Heart right ventricle (tissue), 16 donors: ENCODE data around the gene SORD. TPM values are rescaled to one million over a fixed set of nuclear protein-coding genes. Genes with fewer than 3 reads are reported as not detected.
"Not testable (repeated sequence)": the region's sequence is repeated elsewhere in the genome, so short reads cannot be mapped to it uniquely, and the experiment has no call there.

Experiments
- ATAC-seq, 8 donors: fragments of 200-7000 bp; cut with Tn5 transposase; one replicate each; pipeline ENCODE4 v1.9.1; 2020; ENCODE audit warnings: mild to moderate bottlenecking in 8 of 8, moderate library complexity in 8 of 8, moderate number of reproducible peaks in 1 of 8
- DNase-seq, 2 donors: peaks; one replicate each; pipeline ENCODE4 v3.0.0-alpha.2; 2020
- H3K27ac ChIP-seq, 10 donors: fragments of 200-600 bp; sonication (generic) in 2 of 10; one replicate each; pipeline versions ENCODE4 v1.5.0 to v1.8.0; 2020 to 2022; ENCODE audit warnings: mild to moderate bottlenecking in 3 of 10
- H3K27me3 ChIP-seq, 7 donors: fragments of 200-600 bp; one replicate each; pipeline ENCODE4 v1.8.0; 2021 to 2022; ENCODE audit warnings: mild to moderate bottlenecking in 2 of 7
- H3K36me3 ChIP-seq, 9 donors: fragments of 200-600 bp; sonication (generic) in 1 of 9; one replicate each; pipeline versions ENCODE4 v1.5.0 to v1.8.0; 2020 to 2022; ENCODE audit warnings: mild to moderate bottlenecking in 2 of 9
- H3K4me1 ChIP-seq, 9 donors: fragments of 200-600 bp; sonication (generic) in 1 of 9; one replicate each; pipeline versions ENCODE4 v1.5.0 to v1.8.0; 2020 to 2022; ENCODE audit warnings: mild to moderate bottlenecking in 4 of 9
- H3K4me3 ChIP-seq, 10 donors: fragments of 200-600 bp; sonication (generic) in 2 of 10; one replicate each; pipeline versions ENCODE4 v1.5.0 to v1.8.0; 2020 to 2022; ENCODE audit warnings: mild to moderate bottlenecking in 7 of 10, moderate library complexity in 2 of 10
- H3K9me3 ChIP-seq, 11 donors: fragments of 200-600 bp in 10 of 11; sonication (generic) in 2 of 11; one replicate each; pipeline versions ENCODE4 v1.5.0 to v1.8.0; 2013 to 2022; ENCODE audit warnings: mild to moderate bottlenecking in 2 of 11, control low read depth in 1 of 11, moderate library complexity in 1 of 11
- WGBS, 2 donors: extraction: QIAGEN DNeasy Blood & Tissue Kit; methylation state at CpG; one replicate each; pipeline ENCODE4 v1.1.7; 2013; ENCODE audit warnings: inconsistent platforms in 1 of 2; 5-methylcytosine and 5-hydroxymethylcytosine counted together
- intact Hi-C, 10 donors: fragments of 100-400 bp; cut with DNase I; formaldehyde crosslinking; loops; one replicate each; pipeline versions ENCODE4 v1.11.1 to v1.14.2; 2022
- polyA plus RNA-seq, 2 donors: library from polyadenylated mRNA; stranded (reverse); fragments of 200-250 nt; gene quantifications; one replicate each; pipeline ENCODE4 v1.2.3, GENCODE V29; 2013
- total RNA-seq, 10 donors: library from RNA; stranded (reverse); fragmentation: NEBNext Ultra II Directional in 3 of 10; extraction: Animal tissue kit (Norgen Biotek cat#: 25700) in 3 of 10; gene quantifications; one replicate each; pipeline versions ENCODE4 v1.2.1 to v1.2.4, GENCODE V29; 2021 to 2023
- TF ChIP-seq, protein P1 (sequence below), 9 donors: fragments of 200-600 bp; sonication (generic) in 2 of 9; IDR thresholded peaks; one replicate each; pipeline versions ENCODE4 v1.5.0 to v1.8.0; 2021 to 2022; ENCODE audit warnings: antibody characterized with exemption in 9 of 9, mild to moderate bottlenecking in 5 of 9, moderate library complexity in 1 of 9
- donor health status: Arrhythmogenic right ventricular cardiomyopathy.
- donor health status: ischemic (EF 13 %, LVEDD 7.1; RV severe dilation, severe dysfunction).
- donor health status: healthy with polysubstance abuse.
- donor health status: DM: no; HTN: yes; CAD: no.
- donor health status: DM: no; HTN: no; CAD: no.
- donor health status: ischemic (EF 25% LVEDD 6.9; RV normal size, moderate dysfunction).
- donor health status: ischemic (EF 25% LVEDD 5.7; RV mildly dilated, moderate dysfunction).
- donor health status: healthy.
- donor health status: DM: yes; HTN: yes; CAD: no.
- donor health status: Ischemic cardiomyopathy.
- donor health status: ischemic (EF 35%, LVEDD 5.7; RV mildly dilated, moderate dysfunction).
- donor health status: nonischemic (EF 11% LVEDD 7.7; RV severe dilation, severe dysfunction).
- donor health status: DM: yes; HTN: yes; CAD: no.
- donor health status: PGD.
- donor health status: ischemic (EF 29% LVEDD 5.4; RV normal size, mild dysfunction).
- donor health status: nonischemic (EF 23%, LVEDD 6.1; RV moderate dilation, normal function).

SORD gene
- total and polyA plus RNA-seq, 12 donors: 2.2 to 15.2 (median 11.1) TPM

GRCh38 chr15:45099549-45100165, 76.7 kb downstream of the SORD start:
- Histone ChIP-seq H3K9me3 (no peaks in the 10 kb centered on the region), H3K27me3 (peaks cover 0 to 3% (median 0%) of the 10 kb centered on the region in 7 donors), H3K27ac (no peak overlapping the region), H3K4me1 (no peaks in the 10 kb centered on the region), H3K4me3 (no peak overlapping the region), H3K36me3 (no peaks in the 10 kb centered on the region)
- no peak for ATAC-seq
- DNase-seq: no peak
- TF ChIP-seq, protein P1, sequence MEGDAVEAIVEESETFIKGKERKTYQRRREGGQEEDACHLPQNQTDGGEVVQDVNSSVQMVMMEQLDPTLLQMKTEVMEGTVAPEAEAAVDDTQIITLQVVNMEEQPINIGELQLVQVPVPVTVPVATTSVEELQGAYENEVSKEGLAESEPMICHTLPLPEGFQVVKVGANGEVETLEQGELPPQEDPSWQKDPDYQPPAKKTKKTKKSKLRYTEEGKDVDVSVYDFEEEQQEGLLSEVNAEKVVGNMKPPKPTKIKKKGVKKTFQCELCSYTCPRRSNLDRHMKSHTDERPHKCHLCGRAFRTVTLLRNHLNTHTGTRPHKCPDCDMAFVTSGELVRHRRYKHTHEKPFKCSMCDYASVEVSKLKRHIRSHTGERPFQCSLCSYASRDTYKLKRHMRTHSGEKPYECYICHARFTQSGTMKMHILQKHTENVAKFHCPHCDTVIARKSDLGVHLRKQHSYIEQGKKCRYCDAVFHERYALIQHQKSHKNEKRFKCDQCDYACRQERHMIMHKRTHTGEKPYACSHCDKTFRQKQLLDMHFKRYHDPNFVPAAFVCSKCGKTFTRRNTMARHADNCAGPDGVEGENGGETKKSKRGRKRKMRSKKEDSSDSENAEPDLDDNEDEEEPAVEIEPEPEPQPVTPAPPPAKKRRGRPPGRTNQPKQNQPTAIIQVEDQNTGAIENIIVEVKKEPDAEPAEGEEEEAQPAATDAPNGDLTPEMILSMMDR (IDR thresholded peaks at IDR 0.05): no peak
- intact Hi-C loops: no loop called here
- 86 to 88% methylated on average over 23 of the region's 23 CpGs for WGBS, 2 donors

GRCh38 chr15:45100884-45101625, 78.1 kb downstream of the SORD start:
- WGBS, 2 donors: 67 to 73% methylated on average over 7 of the region's 7 CpGs
- no peak overlapping the region for H3K4me3 ChIP-seq
- TF ChIP-seq, protein P1 (IDR thresholded peaks at IDR 0.05): no peak
- peaks cover 0 to 13% (median 0%) of the 10 kb centered on the region in 7 donors for H3K27me3 ChIP-seq
- no peak for DNase-seq
- H3K9me3 ChIP-seq: no peaks in the 10 kb centered on the region
- H3K27ac ChIP-seq: no peak overlapping the region
- no peaks in the 10 kb centered on the region for H3K4me1 ChIP-seq
- ATAC-seq: no peak
- intact Hi-C loops: no loop called here
- no peaks in the 10 kb centered on the region for H3K36me3 ChIP-seq

- intact Hi-C loops: no loop called here
- ATAC-seq (no peak), DNase-seq (no peak)
- TF ChIP-seq, protein P1 (IDR thresholded peaks at IDR 0.05): no peak
- H3K4me3 ChIP-seq: no peak overlapping the region
- no peaks in the 10 kb centered on the region for H3K4me1 ChIP-seq
- no peaks in the 10 kb centered on the region for H3K36me3 ChIP-seq
- peaks cover 0 to 20% (median 0%) of the 10 kb centered on the region in 7 donors for H3K27me3 ChIP-seq
- no peaks in the 10 kb centered on the region for H3K9me3 ChIP-seq
- H3K27ac ChIP-seq: no peak overlapping the region
- WGBS, 2 donors: 92% methylated on average over 12 of the region's 12 CpGs
Observed at GRCh38 chr15:45101749-45102148, 78.8 kb downstream of the SORD start.

DNA sequence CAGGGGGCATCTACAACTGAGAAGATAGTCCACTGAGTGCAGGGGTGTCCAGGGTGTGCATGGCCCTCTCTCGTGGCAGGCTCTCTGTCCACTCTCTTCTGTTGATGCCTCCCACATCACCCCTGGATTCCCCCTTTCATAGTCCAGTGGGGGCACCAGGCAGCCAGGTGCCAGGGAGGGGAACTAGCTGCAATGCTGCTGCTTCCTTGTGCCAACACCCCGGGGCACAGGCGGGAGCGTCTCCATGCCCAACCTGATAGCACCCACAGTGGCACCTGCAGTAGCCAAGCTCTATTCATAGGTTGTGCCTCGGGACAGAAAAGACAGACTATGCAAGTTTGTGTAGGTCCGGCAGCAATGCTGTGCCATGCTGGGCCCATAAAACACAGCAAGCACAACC, 79.2 kb downstream of the SORD start:
- TF ChIP-seq, protein P1 (IDR thresholded peaks at IDR 0.05): no peak
- no peaks in the 10 kb centered on the region for H3K36me3 ChIP-seq
- no peaks in the 10 kb centered on the region for H3K4me1 ChIP-seq
- H3K4me3 ChIP-seq: no peak overlapping the region
- no peak for DNase-seq
- intact Hi-C loops: no loop called here
- no peak overlapping the region for H3K27ac ChIP-seq
- WGBS, 2 donors: 88 to 95% methylated on average over 6 of the region's 6 CpGs
- no peak for ATAC-seq
- H3K27me3 ChIP-seq: peaks cover 0 to 25% (median 0%) of the 10 kb centered on the region in 7 donors
- no peaks in the 10 kb centered on the region for H3K9me3 ChIP-seq

GRCh38 chr15:45104170-45104569, 81.2 kb downstream of the SORD start:
- H3K9me3 ChIP-seq, H3K4me3 ChIP-seq, ATAC-seq, intact Hi-C loops, H3K36me3 ChIP-seq, H3K4me1 ChIP-seq, H3K27ac ChIP-seq, DNase-seq: not testable (repeated sequence)
- 90% methylated on average over 9 of the region's 9 CpGs for WGBS, 2 donors
- peaks cover 0 to 42% (median 12%) of the 10 kb centered on the region in 7 donors for H3K27me3 ChIP-seq
